Heart right ventricle (tissue), 16 donors: Measurements from ENCODE around the gene PDSS1. TPM values are rescaled to one million over a fixed set of nuclear protein-coding genes. Genes with fewer than 3 reads are reported as not detected.

Source experiments
- ATAC-seq, 8 donors: fragments of 200-7000 bp; cut with Tn5 transposase; one replicate each; pipeline ENCODE4 v1.9.1; 2020; ENCODE audit warnings: mild to moderate bottlenecking in 8 of 8, moderate library complexity in 8 of 8, moderate number of reproducible peaks in 1 of 8
- DNase-seq, 2 donors: peaks; one replicate each; pipeline ENCODE4 v3.0.0-alpha.2; 2020
- H3K27ac ChIP-seq, 10 donors: fragments of 200-600 bp; sonication (generic) in 2 of 10; one replicate each; pipeline versions ENCODE4 v1.5.0 to v1.8.0; 2020 to 2022; ENCODE audit warnings: mild to moderate bottlenecking in 3 of 10
- H3K27me3 ChIP-seq, 7 donors: fragments of 200-600 bp; one replicate each; pipeline ENCODE4 v1.8.0; 2021 to 2022; ENCODE audit warnings: mild to moderate bottlenecking in 2 of 7
- H3K36me3 ChIP-seq, 9 donors: fragments of 200-600 bp; sonication (generic) in 1 of 9; one replicate each; pipeline versions ENCODE4 v1.5.0 to v1.8.0; 2020 to 2022; ENCODE audit warnings: mild to moderate bottlenecking in 2 of 9
- H3K4me1 ChIP-seq, 9 donors: fragments of 200-600 bp; sonication (generic) in 1 of 9; one replicate each; pipeline versions ENCODE4 v1.5.0 to v1.8.0; 2020 to 2022; ENCODE audit warnings: mild to moderate bottlenecking in 4 of 9
- H3K4me3 ChIP-seq, 10 donors: fragments of 200-600 bp; sonication (generic) in 2 of 10; one replicate each; pipeline versions ENCODE4 v1.5.0 to v1.8.0; 2020 to 2022; ENCODE audit warnings: mild to moderate bottlenecking in 7 of 10, moderate library complexity in 2 of 10
- H3K9me3 ChIP-seq, 11 donors: fragments of 200-600 bp in 10 of 11; sonication (generic) in 2 of 11; one replicate each; pipeline versions ENCODE4 v1.5.0 to v1.8.0; 2013 to 2022; ENCODE audit warnings: mild to moderate bottlenecking in 2 of 11, control low read depth in 1 of 11, moderate library complexity in 1 of 11
- CTCF ChIP-seq, 9 donors: fragments of 200-600 bp; sonication (generic) in 2 of 9; IDR thresholded peaks; one replicate each; pipeline versions ENCODE4 v1.5.0 to v1.8.0; 2021 to 2022; ENCODE audit warnings: antibody characterized with exemption in 9 of 9, mild to moderate bottlenecking in 5 of 9, moderate library complexity in 1 of 9
- WGBS, 2 donors: extraction: QIAGEN DNeasy Blood & Tissue Kit; methylation state at CpG; one replicate each; pipeline ENCODE4 v1.1.7; 2013; ENCODE audit warnings: inconsistent platforms in 1 of 2; 5-methylcytosine and 5-hydroxymethylcytosine counted together
- intact Hi-C, 10 donors: fragments of 100-400 bp; cut with DNase I; formaldehyde crosslinking; loops; one replicate each; pipeline versions ENCODE4 v1.11.1 to v1.14.2; 2022
- polyA plus RNA-seq, 2 donors: library from polyadenylated mRNA; stranded (reverse); fragments of 200-250 nt; gene quantifications; one replicate each; pipeline ENCODE4 v1.2.3, GENCODE V29; 2013
- total RNA-seq, 10 donors: library from RNA; stranded (reverse); fragmentation: NEBNext Ultra II Directional in 3 of 10; extraction: Animal tissue kit (Norgen Biotek cat#: 25700) in 3 of 10; gene quantifications; one replicate each; pipeline versions ENCODE4 v1.2.1 to v1.2.4, GENCODE V29; 2021 to 2023
- donor health status: Arrhythmogenic right ventricular cardiomyopathy.
- donor health status: ischemic (EF 13 %, LVEDD 7.1; RV severe dilation, severe dysfunction).
- donor health status: healthy with polysubstance abuse.
- donor health status: DM: no; HTN: yes; CAD: no.
- donor health status: DM: no; HTN: no; CAD: no.
- donor health status: ischemic (EF 25% LVEDD 6.9; RV normal size, moderate dysfunction).
- donor health status: ischemic (EF 25% LVEDD 5.7; RV mildly dilated, moderate dysfunction).
- donor health status: healthy.
- donor health status: DM: yes; HTN: yes; CAD: no.
- donor health status: Ischemic cardiomyopathy.
- donor health status: ischemic (EF 35%, LVEDD 5.7; RV mildly dilated, moderate dysfunction).
- donor health status: nonischemic (EF 11% LVEDD 7.7; RV severe dilation, severe dysfunction).
- donor health status: DM: yes; HTN: yes; CAD: no.
- donor health status: PGD.
- donor health status: ischemic (EF 29% LVEDD 5.4; RV normal size, mild dysfunction).
- donor health status: nonischemic (EF 23%, LVEDD 6.1; RV moderate dilation, normal function).

The PDSS1 gene
- total and polyA plus RNA-seq, 12 donors: 3.7 to 10.5 (median 5.9) TPM

DNA sequence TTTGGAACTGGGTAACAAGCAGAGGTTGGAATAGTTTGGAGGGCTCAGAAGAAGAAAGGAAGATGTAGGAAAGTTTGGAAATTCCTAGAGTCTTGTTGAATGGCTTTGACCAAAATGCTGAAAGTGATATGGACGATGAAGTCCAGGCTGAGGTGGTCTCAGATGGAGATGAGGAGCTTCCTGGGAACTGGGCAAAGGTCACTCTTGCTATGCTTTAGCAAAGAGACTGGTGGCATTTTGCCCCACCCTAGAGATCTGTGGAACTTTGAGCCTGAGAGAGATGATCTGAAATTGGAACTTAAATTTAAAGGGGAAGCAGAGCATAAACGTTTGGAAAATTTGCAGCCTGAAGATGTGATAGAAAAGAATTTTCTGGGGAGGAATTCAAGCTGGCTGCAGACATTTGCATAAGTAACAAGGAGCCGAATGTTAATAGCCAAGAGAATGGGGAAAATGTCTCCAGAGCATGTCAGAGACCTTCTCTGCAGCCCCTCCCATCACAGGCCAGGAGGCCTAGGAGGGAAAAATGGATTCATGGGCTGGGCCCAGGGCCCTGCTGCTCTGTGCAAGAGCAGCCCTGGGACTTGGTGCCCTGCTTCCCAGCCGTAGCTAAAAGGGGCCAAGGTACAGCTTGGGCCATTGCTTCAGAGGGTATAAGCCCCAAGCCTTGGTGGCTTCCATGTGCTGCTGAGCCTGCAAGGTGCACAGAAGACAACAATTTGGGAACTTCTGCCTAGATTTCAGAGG lies 3.6 kb downstream of the PDSS1 start:
- peaks cover 0 to 28% (median 0%) of the 10 kb centered on the region in 9 donors for H3K36me3 ChIP-seq
- 73 to 78% methylated on average over 4 of the region's 4 CpGs for WGBS, 2 donors
- intact Hi-C loops: no loop called here
- peaks cover 0 to 19% (median 16%) of the 10 kb centered on the region in 9 donors for H3K4me1 ChIP-seq
- H3K4me3 ChIP-seq: no peak overlapping the region
- no peaks in the 10 kb centered on the region for H3K27me3 ChIP-seq
- DNase-seq (no peak), ATAC-seq (no peak)
- no peaks in the 10 kb centered on the region for H3K9me3 ChIP-seq
- no peak for TF ChIP-seq CTCF (IDR thresholded peaks at IDR 0.05)
- H3K27ac ChIP-seq: no peak overlapping the region

DNA sequence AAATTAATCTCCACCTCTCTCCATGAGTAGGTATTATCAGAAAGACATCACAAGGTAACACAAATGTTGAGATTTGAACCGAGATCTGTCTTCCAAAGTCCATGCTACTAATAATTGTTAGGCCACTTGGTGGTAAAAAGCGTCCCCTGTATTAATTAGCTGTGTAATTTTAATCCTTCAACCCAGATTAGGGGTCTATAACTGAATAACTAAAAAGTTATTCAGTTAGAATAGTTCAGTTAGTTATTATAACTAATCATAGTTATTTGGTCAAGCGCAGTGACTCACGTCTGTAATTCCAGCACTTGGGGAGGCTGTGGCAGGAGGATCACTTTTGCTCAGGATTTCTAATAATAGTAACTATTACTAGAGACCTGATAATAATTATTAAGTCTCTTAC lies 5.6 kb downstream of the PDSS1 start:
- intact Hi-C loops: no loop called here
- no peak overlapping the region for H3K4me3 ChIP-seq
- no peak for TF ChIP-seq CTCF (IDR thresholded peaks at IDR 0.05)
- ATAC-seq (no peak), DNase-seq (no peak)
- H3K4me1 ChIP-seq: peaks cover 0 to 11% (median 9%) of the 10 kb centered on the region in 9 donors
- no peaks in the 10 kb centered on the region for H3K9me3 ChIP-seq
- WGBS, 2 donors: 83 to 97% methylated on average over 4 of the region's 4 CpGs
- peaks cover 0 to 48% (median 4%) of the 10 kb centered on the region in 9 donors for H3K36me3 ChIP-seq
- H3K27me3 ChIP-seq: no peaks in the 10 kb centered on the region
- H3K27ac ChIP-seq: no peak overlapping the region

- TF ChIP-seq CTCF (IDR thresholded peaks at IDR 0.05): no peak
- H3K27me3 ChIP-seq: no peaks in the 10 kb centered on the region
- no peaks in the 10 kb centered on the region for H3K9me3 ChIP-seq
- peaks cover 0 to 57% (median 4%) of the 10 kb centered on the region in 9 donors for H3K36me3 ChIP-seq
- peaks cover 0 to 2% (median under 1%) of the 10 kb centered on the region in 9 donors for H3K4me1 ChIP-seq
- intact Hi-C loops: no loop called here
- ATAC-seq (no peak), DNase-seq (no peak)
- no peak overlapping the region for H3K27ac ChIP-seq
- no peak overlapping the region for H3K4me3 ChIP-seq
- 89% methylated on average over 8 to 9 of the region's 9 CpGs for whole genome bisulfite sequencing, 2 donors
These were observed 6.5 kb downstream of the PDSS1 start for GRCh38 chr10:26703974-26704373.

DNA sequence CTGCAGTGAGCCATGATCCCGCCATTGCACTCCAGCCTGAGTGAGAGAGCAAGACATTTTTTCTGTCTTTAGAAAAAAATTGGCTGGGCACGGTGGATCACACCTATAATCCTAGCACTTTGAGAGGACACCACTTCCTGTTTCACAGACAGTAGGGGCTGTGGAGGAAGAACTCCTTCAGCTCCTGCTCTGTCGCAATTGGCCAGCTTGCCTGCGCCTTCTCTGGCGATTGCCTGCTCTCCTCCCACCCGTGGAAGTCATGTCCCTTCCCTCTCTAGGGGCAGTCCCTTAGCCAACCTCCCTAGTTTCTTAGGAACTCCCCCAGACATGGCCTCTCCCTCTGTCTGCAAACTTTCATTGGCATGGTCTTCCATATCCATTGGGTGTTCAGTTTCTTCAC lies 8.7 kb downstream of the PDSS1 start:
- Histone ChIP-seq H3K36me3 (peaks cover 0 to 69% (median 4%) of the 10 kb centered on the region in 9 donors), H3K4me1 (no peaks in the 10 kb centered on the region), H3K4me3 (no peak overlapping the region), H3K27me3 (no peaks in the 10 kb centered on the region), H3K27ac (no peak overlapping the region), H3K9me3 (no peaks in the 10 kb centered on the region)
- peak in 1 of 8 donors; percentile 37 for ATAC-seq
- 79 to 85% methylated on average over 6 of the region's 6 CpGs for WGBS, 2 donors
- DNase-seq: no peak
- TF ChIP-seq CTCF (IDR thresholded peaks at IDR 0.05): no peak
- intact Hi-C loops: no loop called here
